Measurements from ENCODE around the gene KIAA1671.

KIAA1671 gene

GRCh38 chr22:25048659-25049647 lies 96.4 kb downstream of the KIAA1671 start:
- Histone ChIP-seq H3K27me3 (replicated peaks) (no peaks in the 10 kb centered on the region), H3K4me3 (ENCODE audit: low read depth, low read length) (no peak overlapping the region), H3K27ac (no peak overlapping the region), H3K36me3 (replicated peaks) (no peaks in the 10 kb centered on the region)
- in situ Hi-C loops (cut with HindIII; ENCODE audit: low pct_ligation_motif_present, low sequenced_read_pairs): no loop called here
- DNase-seq: peak; percentile 34
- TF ChIP-seq, protein P1, sequence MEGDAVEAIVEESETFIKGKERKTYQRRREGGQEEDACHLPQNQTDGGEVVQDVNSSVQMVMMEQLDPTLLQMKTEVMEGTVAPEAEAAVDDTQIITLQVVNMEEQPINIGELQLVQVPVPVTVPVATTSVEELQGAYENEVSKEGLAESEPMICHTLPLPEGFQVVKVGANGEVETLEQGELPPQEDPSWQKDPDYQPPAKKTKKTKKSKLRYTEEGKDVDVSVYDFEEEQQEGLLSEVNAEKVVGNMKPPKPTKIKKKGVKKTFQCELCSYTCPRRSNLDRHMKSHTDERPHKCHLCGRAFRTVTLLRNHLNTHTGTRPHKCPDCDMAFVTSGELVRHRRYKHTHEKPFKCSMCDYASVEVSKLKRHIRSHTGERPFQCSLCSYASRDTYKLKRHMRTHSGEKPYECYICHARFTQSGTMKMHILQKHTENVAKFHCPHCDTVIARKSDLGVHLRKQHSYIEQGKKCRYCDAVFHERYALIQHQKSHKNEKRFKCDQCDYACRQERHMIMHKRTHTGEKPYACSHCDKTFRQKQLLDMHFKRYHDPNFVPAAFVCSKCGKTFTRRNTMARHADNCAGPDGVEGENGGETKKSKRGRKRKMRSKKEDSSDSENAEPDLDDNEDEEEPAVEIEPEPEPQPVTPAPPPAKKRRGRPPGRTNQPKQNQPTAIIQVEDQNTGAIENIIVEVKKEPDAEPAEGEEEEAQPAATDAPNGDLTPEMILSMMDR (IDR thresholded peaks at IDR 0.05; ENCODE audit: low read depth, low read length, missing control alignments): peak; percentile 92

DNA sequence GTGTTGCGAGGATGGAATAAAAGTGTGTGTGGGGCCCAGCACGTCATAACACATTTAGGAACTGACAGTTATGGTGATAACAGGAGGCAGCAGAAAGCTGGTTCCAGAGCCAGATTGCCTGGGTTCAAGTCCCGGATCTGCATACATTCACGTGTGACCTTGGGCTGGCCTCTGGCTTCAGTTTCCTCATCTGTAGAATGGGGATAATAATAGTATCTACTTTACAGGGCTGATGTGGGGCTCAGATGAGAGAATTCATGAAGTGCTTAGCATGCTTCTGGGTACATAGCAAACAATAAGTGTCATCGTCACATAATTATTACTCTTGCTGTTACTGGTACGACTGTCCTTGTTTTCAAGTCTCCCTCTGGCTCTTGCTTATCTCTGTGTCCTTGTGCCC lies 97.3 kb downstream of the KIAA1671 start:
- in situ Hi-C loops (cut with HindIII; ENCODE audit: low pct_ligation_motif_present, low sequenced_read_pairs): no loop called here
- no peak overlapping the region for H3K4me3 ChIP-seq (ENCODE audit: low read depth, low read length)
- TF ChIP-seq, protein P1 (IDR thresholded peaks at IDR 0.05; ENCODE audit: low read depth, low read length, missing control alignments): no peak
- H3K27me3 ChIP-seq (replicated peaks): no peaks in the 10 kb centered on the region
- H3K27ac ChIP-seq: no peak overlapping the region
- no peak for DNase-seq
- H3K36me3 ChIP-seq (replicated peaks): no peaks in the 10 kb centered on the region

- no peak overlapping the region for H3K4me3 ChIP-seq (ENCODE audit: low read depth, low read length)
- no peak overlapping the region for H3K27ac ChIP-seq
- TF ChIP-seq, protein P1 (IDR thresholded peaks at IDR 0.05; ENCODE audit: low read depth, low read length, missing control alignments): no peak
- no peaks in the 10 kb centered on the region for H3K27me3 ChIP-seq (replicated peaks)
- no peaks in the 10 kb centered on the region for H3K36me3 ChIP-seq (replicated peaks)
- in situ Hi-C loops (cut with HindIII; ENCODE audit: low pct_ligation_motif_present, low sequenced_read_pairs): no loop called here
- DNase-seq: no peak
These were observed 98.0 kb downstream of the KIAA1671 start for GRCh38 chr22:25050566-25050965.

GRCh38 chr22:25051073-25051472 lies 98.6 kb downstream of the KIAA1671 start:
- Histone ChIP-seq H3K27ac (no peak overlapping the region), H3K27me3 (replicated peaks) (no peaks in the 10 kb centered on the region), H3K4me3 (ENCODE audit: low read depth, low read length) (no peak overlapping the region), H3K36me3 (replicated peaks) (no peaks in the 10 kb centered on the region)
- no peak for DNase-seq
- in situ Hi-C loops (cut with HindIII; ENCODE audit: low pct_ligation_motif_present, low sequenced_read_pairs): no loop called here
- TF ChIP-seq, protein P1 (IDR thresholded peaks at IDR 0.05; ENCODE audit: low read depth, low read length, missing control alignments): peak; percentile 67

GRCh38 chr22:25051983-25052710 lies 99.6 kb downstream of the KIAA1671 start:
- Histone ChIP-seq H3K4me3 (ENCODE audit: low read depth, low read length) (no peak overlapping the region), H3K36me3 (replicated peaks) (no peaks in the 10 kb centered on the region), H3K27me3 (replicated peaks) (no peaks in the 10 kb centered on the region), H3K27ac (no peak overlapping the region)
- no peak for DNase-seq
- TF ChIP-seq, protein P1 (IDR thresholded peaks at IDR 0.05; ENCODE audit: low read depth, low read length, missing control alignments): no peak
- in situ Hi-C loops (cut with HindIII; ENCODE audit: low pct_ligation_motif_present, low sequenced_read_pairs): no loop called here

Measured in brain microvascular endothelial cell (primary cell).